K562 (cell line): Measurements from ENCODE around the gene DAPK3. TPM values are rescaled to one million over a fixed set of nuclear protein-coding genes. Genes with fewer than 3 reads are reported as not detected.
A peak's percentile ranks its signal among the peaks of the same experiment; 100 is the strongest.

Source experiments
- CHCHD3 ChIP-seq: fragments of 250-450 bp; sonication (Bioruptor Pico); IDR thresholded peaks from 2 replicates; pipeline ENCODE4 v2.1.2; 2022; ENCODE audit warnings: mild to moderate bottlenecking
- DPF2 ChIP-seq: fragments of 450-650 bp; IDR thresholded peaks from 2 replicates; pipeline ENCODE4 v1.6.1; 2016
- ELK1 ChIP-seq: sonication (generic); formaldehyde crosslinking; IDR thresholded peaks from 2 replicates; pipeline ENCODE4 v1.8.1; 2022; ENCODE audit warnings: missing genetic modification reagents
- HMGN3 ChIP-seq: IDR thresholded peaks from 2 replicates; pipeline ENCODE4 v1.6.1; 2011; ENCODE audit warnings: borderline replicate concordance, low read depth, mild to moderate bottlenecking, mixed read lengths, low read length; ENCODE audit not compliant: insufficient read length; ENCODE audit errors: extremely low read depth
- JUNB ChIP-seq: fragments of 450-650 bp; formaldehyde crosslinking; conservative IDR thresholded peaks from 2 replicates; pipeline ENCODE4 v1.4.0; 2020; ENCODE audit warnings: mild to moderate bottlenecking
- MTA2 ChIP-seq: fragments of 450-650 bp; IDR thresholded peaks from 2 replicates; pipeline ENCODE4 v1.6.1; 2016; ENCODE audit warnings: low read depth
- ZBTB34 ChIP-seq: fragments of 250-450 bp; sonication (Bioruptor Pico); IDR thresholded peaks from 2 replicates; pipeline ENCODE4 v1.8.0; 2021; ENCODE audit warnings: mild to moderate bottlenecking, moderate library complexity
- polyA plus RNA-seq, 8 experiments: library from polyadenylated mRNA; depleted of rRNA in 4 of 8; stranded (reverse) in 5 of 8; unstranded in 3 of 8; fragments of >200 nt; fragmentation: Nextera tagmentation in 2 of 8; fragmentation: Illumina TruSeq in 1 of 8; extraction: Ambion mirVana in 2 of 8; extraction: Trizol in 1 of 8; gene quantifications; 2 replicates each; pipeline versions ENCODE4 v1.2.1 to v1.2.3, GENCODE V29; 2011 to 2014; ENCODE audit warnings: inconsistent platforms in 1 of 8, missing spikeins in 1 of 8
- total RNA-seq, 7 experiments: library from RNA; depleted of rRNA in 6 of 7; stranded (reverse); fragments of >200 nt in 6 of 7; fragmentation: Illumina TruSeq in 2 of 7; extraction: Trizol in 2 of 7; gene quantifications; 2 replicates each; pipeline versions ENCODE4 v1.2.1 to v1.2.3, GENCODE V29; 2011 to 2021; ENCODE audit warnings: low replicate concordance in 1 of 7
- TF ChIP-seq, protein P1 (sequence below), 2 experiments: fragments of 200-800 bp in 1 of 2; sonication (Bioruptor generic) in 1 of 2; sonication (generic) in 1 of 2; formaldehyde crosslinking in 1 of 2; IDR thresholded peaks in 1 of 2; conservative IDR thresholded peaks in 1 of 2; 2 replicates each; pipeline versions ENCODE4 v1.5.0 to v1.6.1; 2016 to 2020; ENCODE audit warnings: missing compliant biosample characterization in 1 of 2, missing genetic modification characterization in 1 of 2, missing genetic modification reagents in 1 of 2

The DAPK3 gene
- total and polyA plus RNA-seq, 9 of the 15 experiments (the other 6 are each of a cell fraction or from before 2014, with no cell fraction given): 0.14 to 63.4 (median 25.0) TPM

- TF ChIP-seq, protein P1, sequence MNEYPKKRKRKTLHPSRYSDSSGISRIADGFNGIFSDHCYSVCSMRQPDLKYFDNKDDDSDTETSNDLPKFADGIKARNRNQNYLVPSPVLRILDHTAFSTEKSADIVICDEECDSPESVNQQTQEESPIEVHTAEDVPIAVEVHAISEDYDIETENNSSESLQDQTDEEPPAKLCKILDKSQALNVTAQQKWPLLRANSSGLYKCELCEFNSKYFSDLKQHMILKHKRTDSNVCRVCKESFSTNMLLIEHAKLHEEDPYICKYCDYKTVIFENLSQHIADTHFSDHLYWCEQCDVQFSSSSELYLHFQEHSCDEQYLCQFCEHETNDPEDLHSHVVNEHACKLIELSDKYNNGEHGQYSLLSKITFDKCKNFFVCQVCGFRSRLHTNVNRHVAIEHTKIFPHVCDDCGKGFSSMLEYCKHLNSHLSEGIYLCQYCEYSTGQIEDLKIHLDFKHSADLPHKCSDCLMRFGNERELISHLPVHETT (CRISPR knock-in tag; conservative IDR thresholded peaks at IDR 0.05 in 1 of 2, IDR thresholded peaks at IDR 0.05 in 1 of 2): peak in 1 of 2 experiments; percentile 60; a peak in 1 of 4 replicates
- TF ChIP-seq HMGN3: peak; percentile 79
- no peak for TF ChIP-seq ZBTB34 (CRISPR knock-in tag)
- no peak for TF ChIP-seq CHCHD3 (CRISPR knock-in tag)
- peak; percentile 77 for TF ChIP-seq DPF2
- no peak for TF ChIP-seq JUNB
- TF ChIP-seq MTA2: peak; percentile 62
- no peak for TF ChIP-seq ELK1 (CRISPR knock-in tag)
Measured at GRCh38 chr19:3950871-3951861, 19.7 kb downstream of the DAPK3 start (continued).
